GM21423 (cell line): ENCODE data around the gene CLDN11.

Source experiments
- ATAC-seq: cut with Tn5 transposase; IDR thresholded peaks from one replicate; pipeline ENCODE4 v1.9.1; 2021; ENCODE audit warnings: mild to moderate bottlenecking, moderate library complexity; ENCODE audit not compliant: unreplicated experiment

The CLDN11 gene

GRCh38 chr3:170426240-170426797, 7.7 kb downstream of the CLDN11 start:
- ATAC-seq: no peak

- no peak for ATAC-seq
Measured at GRCh38 chr3:170428095-170428494, 9.4 kb downstream of the CLDN11 start.

GRCh38 chr3:170429050-170429449, 10.4 kb downstream of the CLDN11 start:
- peak; percentile 46 for ATAC-seq

- no peak for ATAC-seq
Measured at GRCh38 chr3:170431054-170431453, 12.4 kb downstream of the CLDN11 start.

GRCh38 chr3:170432416-170432815, 13.7 kb downstream of the CLDN11 start:
- no peak for ATAC-seq

- no peak for ATAC-seq
Measured at GRCh38 chr3:170436697-170437096, 18.0 kb downstream of the CLDN11 start.

- ATAC-seq: no peak
Measured at GRCh38 chr3:170437176-170437575, 18.5 kb downstream of the CLDN11 start.

- ATAC-seq: no peak
Measured at GRCh38 chr3:170437696-170438407, 19.2 kb downstream of the CLDN11 start.

- ATAC-seq: no peak
Measured at GRCh38 chr3:170438836-170439235, 20.2 kb downstream of the CLDN11 start.

- no peak for ATAC-seq
Measured at GRCh38 chr3:170440344-170440743, 21.7 kb downstream of the CLDN11 start.

GRCh38 chr3:170441412-170441811, 22.7 kb downstream of the CLDN11 start:
- no peak for ATAC-seq

GRCh38 chr3:170442947-170443346, 24.3 kb downstream of the CLDN11 start:
- ATAC-seq: no peak

- no peak for ATAC-seq
Measured at GRCh38 chr3:170443457-170443856, 24.8 kb downstream of the CLDN11 start.

- no peak for ATAC-seq
Measured at GRCh38 chr3:170448584-170448983, 29.9 kb downstream of the CLDN11 start.

- no peak for ATAC-seq
Measured at GRCh38 chr3:170450039-170450438, 31.4 kb downstream of the CLDN11 start.

- ATAC-seq: no peak
Measured at GRCh38 chr3:170454509-170454908, 35.8 kb downstream of the CLDN11 start.

GRCh38 chr3:170458285-170458684, 39.6 kb downstream of the CLDN11 start:
- no peak for ATAC-seq

- no peak for ATAC-seq
Measured at GRCh38 chr3:170463011-170463410, 44.3 kb downstream of the CLDN11 start.

- no peak for ATAC-seq
Measured at GRCh38 chr3:170465955-170466354, 47.3 kb downstream of the CLDN11 start.

- ATAC-seq: no peak
Measured at GRCh38 chr3:170467007-170467406, 48.3 kb downstream of the CLDN11 start.

- ATAC-seq: no peak
Measured at GRCh38 chr3:170467571-170468147, 49.0 kb downstream of the CLDN11 start.
